CD14-positive monocyte (primary cell): ENCODE results near the gene MAN1C1. TPM values are rescaled to one million over a fixed set of nuclear protein-coding genes. Genes with fewer than 3 reads are reported as not detected.
"Not testable (repeated sequence)": the region's sequence is repeated elsewhere in the genome, so short reads cannot be mapped to it uniquely, and the experiment has no call there.

Experiments used
- DNase-seq, 3 donors: peaks; one replicate each; pipeline ENCODE4 v3.0.0-alpha.2; 2011 to 2022
- H2AFZ ChIP-seq: 2 replicates; pipeline ENCODE4 v1.6.0; 2012; ENCODE audit warnings: mild to moderate bottlenecking, low read depth, low read length, inconsistent platforms; ENCODE audit not compliant: insufficient read depth, poor library complexity, severe bottlenecking
- H3K27ac ChIP-seq, 2 donors: 1 replicate in 1 of 2; 2 replicates in 1 of 2; pipeline ENCODE4 v1.5.1; 2012 to 2013; ENCODE audit warnings: low read length in 2 of 2, control low read depth in 1 of 2, inconsistent platforms in 1 of 2, low read depth in 1 of 2, mild to moderate bottlenecking in 1 of 2
- H3K27me3 ChIP-seq, 2 donors: one replicate each; pipeline versions ENCODE4 v1.6.0 to v1.6.1; 2011 to 2013; ENCODE audit warnings: low read length in 2 of 2; ENCODE audit not compliant: control insufficient read depth in 2 of 2, insufficient read depth in 2 of 2
- H3K36me3 ChIP-seq, 2 donors: replicated peaks in 1 of 2; 1 replicate in 1 of 2; 2 replicates in 1 of 2; pipeline versions ENCODE4 v1.5.1 to v1.6.1; 2012 to 2013; ENCODE audit warnings: low read length in 2 of 2, control low read depth in 1 of 2, inconsistent platforms in 1 of 2, mild to moderate bottlenecking in 1 of 2; ENCODE audit not compliant: insufficient read depth in 2 of 2, control insufficient read depth in 1 of 2
- H3K4me1 ChIP-seq, 2 donors: 1 replicate in 1 of 2; 2 replicates in 1 of 2; pipeline versions ENCODE4 v1.5.1 to v1.6.1; 2012 to 2013; ENCODE audit warnings: low read length in 2 of 2, control low read depth in 1 of 2, inconsistent platforms in 1 of 2, mild to moderate bottlenecking in 1 of 2, moderate library complexity in 1 of 2; ENCODE audit not compliant: insufficient read depth in 2 of 2, control insufficient read depth in 1 of 2
- H3K4me2 ChIP-seq: replicated peaks from 2 replicates; pipeline ENCODE3; 2012; ENCODE audit warnings: low read length, moderate library complexity, mild to moderate bottlenecking; ENCODE audit not compliant: poor library complexity, severe bottlenecking; ENCODE audit errors: extremely low read depth
- H3K4me3 ChIP-seq, 3 experiments: fragments of 200-600 bp in 1 of 3; sonication (generic) in 1 of 3; replicated peaks in 1 of 3; 1 replicate in 2 of 3; 2 replicates in 1 of 3; pipeline ENCODE4 v1.5.1; 2011 to 2013; ENCODE audit warnings: low read length in 3 of 3, mild to moderate bottlenecking in 3 of 3, control low read depth in 2 of 3, low read depth in 2 of 3, inconsistent platforms in 1 of 3, moderate library complexity in 1 of 3
- H3K79me2 ChIP-seq: 2 replicates; pipeline ENCODE4 v1.6.0; 2012; ENCODE audit warnings: mild to moderate bottlenecking, control low read depth, inconsistent platforms, low read length, moderate library complexity; ENCODE audit not compliant: insufficient read depth
- H3K9ac ChIP-seq: 2 replicates; pipeline ENCODE4 v1.6.0; 2017; ENCODE audit warnings: low read length, mild to moderate bottlenecking; ENCODE audit not compliant: insufficient read depth, poor library complexity, severe bottlenecking
- H3K9me3 ChIP-seq, 2 donors: replicated peaks in 1 of 2; 1 replicate in 1 of 2; 2 replicates in 1 of 2; pipeline versions ENCODE4 v1.5.1 to v1.6.1; 2012 to 2013; ENCODE audit warnings: low read length in 2 of 2, control low read depth in 1 of 2; ENCODE audit not compliant: control insufficient read depth in 1 of 2, insufficient read depth in 1 of 2
- H4K20me1 ChIP-seq: 2 replicates; pipeline ENCODE4 v1.6.0; 2012; ENCODE audit warnings: mild to moderate bottlenecking, low read length, control low read depth, moderate library complexity; ENCODE audit not compliant: insufficient read depth
- H3K27ac Mint-ChIP-seq, 7 donors: one replicate each; pipeline ENCODE4 v1.8.0; 2020; ENCODE audit warnings: mild to moderate bottlenecking in 7 of 7, mixed read lengths in 7 of 7, moderate library complexity in 6 of 7, inconsistent platforms in 2 of 7
- H3K27me3 Mint-ChIP-seq, 3 donors: one replicate each; pipeline ENCODE4 v1.8.0; 2021 to 2022; ENCODE audit warnings: low read depth in 3 of 3, mild to moderate bottlenecking in 3 of 3, mixed read lengths in 3 of 3, moderate library complexity in 3 of 3, inconsistent platforms in 1 of 3
- H3K36me3 Mint-ChIP-seq, 2 donors: one replicate each; pipeline ENCODE4 v1.8.0; 2020; ENCODE audit warnings: mixed read lengths in 2 of 2, inconsistent platforms in 1 of 2, mild to moderate bottlenecking in 1 of 2
- H3K4me1 Mint-ChIP-seq: one replicate; pipeline ENCODE4 v1.8.0; 2020; ENCODE audit warnings: mild to moderate bottlenecking, mixed read lengths
- H3K4me3 Mint-ChIP-seq, 2 donors: one replicate each; pipeline ENCODE4 v1.8.0; 2020; ENCODE audit warnings: mild to moderate bottlenecking in 2 of 2, mixed read lengths in 2 of 2, moderate library complexity in 1 of 2
- H3K9me3 Mint-ChIP-seq, 7 donors: one replicate each; pipeline ENCODE4 v1.8.0; 2020 to 2022; ENCODE audit warnings: mixed read lengths in 7 of 7, mild to moderate bottlenecking in 6 of 7, moderate library complexity in 6 of 7, inconsistent platforms in 2 of 7
- WGBS: methylation state at CpG from one replicate; pipeline ENCODE4 v1.1.5; 2013; ENCODE audit warnings: missing lambda C conversion rate; ENCODE audit not compliant: insufficient coverage; 5-methylcytosine and 5-hydroxymethylcytosine counted together
- intact Hi-C, 2 donors: fragments of 100-400 bp; cut with micrococcal nuclease; formaldehyde crosslinking; loops; one replicate each; pipeline versions ENCODE4 v1.15.0 to v1.15.1; 2023
- polyA plus RNA-seq, 3 donors: library from polyadenylated mRNA; depleted of rRNA in 1 of 3; unstranded in 2 of 3; stranded (reverse) in 1 of 3; fragments of 300-500 nt in 2 of 3; fragments of >200 nt in 1 of 3; fragmentation: Illumina TruSeq in 2 of 3; gene quantifications; 1 replicate in 2 of 3; 2 replicates in 1 of 3; pipeline ENCODE4 v1.2.3, GENCODE V29; 2012 to 2021
- TF ChIP-seq, protein P1 (sequence below): fragments of 200-600 bp; IDR thresholded peaks from one replicate; pipeline ENCODE4 v1.8.0; 2022; ENCODE audit warnings: antibody characterized with exemption, mild to moderate bottlenecking

MAN1C1 gene
- polyA plus RNA-seq, 3 donors: 1.2 to 7.2 (median 1.7) TPM

DNA sequence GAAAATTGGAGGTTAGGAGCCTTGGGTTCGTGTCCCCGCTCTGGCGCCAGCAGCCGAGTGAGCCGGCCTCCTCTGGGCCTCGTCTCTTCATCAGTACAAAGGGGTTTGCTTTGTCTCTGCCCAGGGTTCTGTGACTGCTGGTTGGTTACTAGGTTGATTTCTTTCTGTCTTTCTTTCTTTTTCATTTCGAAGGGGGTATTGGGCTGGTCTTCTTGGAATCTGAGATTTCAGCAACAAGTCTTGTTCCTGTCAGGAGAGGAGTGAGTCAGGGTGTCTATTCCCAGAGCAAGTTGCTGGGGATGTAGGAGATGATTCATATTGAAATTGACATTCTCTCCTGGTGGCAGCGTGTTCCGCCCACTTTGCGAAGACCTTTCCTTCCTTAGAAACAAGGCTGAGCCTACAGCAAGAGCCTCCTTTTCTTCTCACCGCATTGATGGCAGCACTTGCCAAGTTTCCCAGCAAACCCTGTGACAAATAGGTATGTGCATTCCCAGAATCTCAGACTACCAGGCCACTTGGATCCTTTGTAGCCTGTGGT, 79.2 kb downstream of the MAN1C1 start:
- Histone ChIP-seq H2AFZ (no peak overlapping the region), H3K27ac (no peak overlapping the region), H3K4me2 (no peak overlapping the region), H3K4me1 (no peaks in the 10 kb centered on the region), H3K36me3 (no peaks in the 10 kb centered on the region), H3K9me3 (no peaks in the 10 kb centered on the region), H3K9ac (no peak overlapping the region), H4K20me1 (peaks cover 11% of the 10 kb centered on the region), H3K27me3 (no peaks in the 10 kb centered on the region), H3K4me3 (no peak overlapping the region), H3K79me2 (no peaks in the 10 kb centered on the region)
- TF ChIP-seq, protein P1, sequence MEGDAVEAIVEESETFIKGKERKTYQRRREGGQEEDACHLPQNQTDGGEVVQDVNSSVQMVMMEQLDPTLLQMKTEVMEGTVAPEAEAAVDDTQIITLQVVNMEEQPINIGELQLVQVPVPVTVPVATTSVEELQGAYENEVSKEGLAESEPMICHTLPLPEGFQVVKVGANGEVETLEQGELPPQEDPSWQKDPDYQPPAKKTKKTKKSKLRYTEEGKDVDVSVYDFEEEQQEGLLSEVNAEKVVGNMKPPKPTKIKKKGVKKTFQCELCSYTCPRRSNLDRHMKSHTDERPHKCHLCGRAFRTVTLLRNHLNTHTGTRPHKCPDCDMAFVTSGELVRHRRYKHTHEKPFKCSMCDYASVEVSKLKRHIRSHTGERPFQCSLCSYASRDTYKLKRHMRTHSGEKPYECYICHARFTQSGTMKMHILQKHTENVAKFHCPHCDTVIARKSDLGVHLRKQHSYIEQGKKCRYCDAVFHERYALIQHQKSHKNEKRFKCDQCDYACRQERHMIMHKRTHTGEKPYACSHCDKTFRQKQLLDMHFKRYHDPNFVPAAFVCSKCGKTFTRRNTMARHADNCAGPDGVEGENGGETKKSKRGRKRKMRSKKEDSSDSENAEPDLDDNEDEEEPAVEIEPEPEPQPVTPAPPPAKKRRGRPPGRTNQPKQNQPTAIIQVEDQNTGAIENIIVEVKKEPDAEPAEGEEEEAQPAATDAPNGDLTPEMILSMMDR: no peak
- 98% methylated on average over 9 of the region's 11 CpGs for WGBS
- peak overlapping the region in 1 of 7 donors; percentile 71 for H3K27ac Mint-ChIP-seq
- peaks cover 0 to 4% (median 3%) of the 10 kb centered on the region in 3 donors for H3K27me3 Mint-ChIP-seq
- intact Hi-C loops: no loop called here
- H3K4me3 Mint-ChIP-seq: no peak overlapping the region
- peaks cover 2% of the 10 kb centered on the region for H3K4me1 Mint-ChIP-seq
- H3K36me3 Mint-ChIP-seq: peaks cover 4 to 19% of the 10 kb centered on the region in 2 donors
- H3K9me3 Mint-ChIP-seq: no peaks in the 10 kb centered on the region
- DNase-seq: no peak

DNA sequence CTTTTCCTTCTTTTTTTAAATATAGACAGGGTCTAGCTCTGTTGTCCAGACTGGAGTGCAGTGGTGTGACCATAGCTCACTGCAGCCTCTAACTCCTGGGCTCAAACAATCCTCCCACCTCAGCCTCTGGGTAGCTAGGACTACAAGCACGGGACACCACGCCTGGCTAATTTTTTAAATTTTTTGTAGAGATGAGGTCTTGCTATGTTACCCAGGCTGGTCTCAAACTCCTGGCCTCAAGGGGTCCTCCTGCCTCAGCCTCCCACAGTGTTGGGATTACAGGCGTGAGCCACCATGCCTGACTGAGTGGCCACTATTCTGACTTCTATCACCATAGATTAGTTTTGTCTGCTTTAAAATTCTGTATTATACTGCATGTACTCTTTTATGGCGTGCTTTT, 80.1 kb downstream of the MAN1C1 start:
- H3K27me3 Mint-ChIP-seq, H3K36me3 ChIP-seq, H3K4me3 Mint-ChIP-seq, H3K4me1 ChIP-seq, H3K79me2 ChIP-seq, H3K9me3 Mint-ChIP-seq, H3K4me1 Mint-ChIP-seq, intact Hi-C loops, H3K4me3 ChIP-seq, H3K27ac Mint-ChIP-seq, H3K4me2 ChIP-seq, DNase-seq, H3K9ac ChIP-seq, H3K9me3 ChIP-seq, H3K27ac ChIP-seq, H3K27me3 ChIP-seq, H2AFZ ChIP-seq: not testable (repeated sequence)
- no CpG with 5 or more reads among the region's 4 CpGs for WGBS
- peaks cover 4 to 19% of the 10 kb centered on the region in 2 donors for H3K36me3 Mint-ChIP-seq
- peaks cover 11% of the 10 kb centered on the region for H4K20me1 ChIP-seq
